ENCODE results near the gene ACTR3C.

The ACTR3C gene

GRCh38 chr7:150322833-150323681 is at the start of gene ACTR3C, which contains the start of gene LRRC61:
Gene ACTR3C (minus strand): TSS chr7:150323545. CDS start chr7:150295296, 28,249 bp downstream.
Gene LRRC61 (plus strand): TSS chr7:150323355. CDS start chr7:150336862, 13,507 bp downstream.
- peak; percentile 34 for DNase-seq

- DNase-seq, result no peak
These were observed 49.1 kb upstream of the ACTR3C start for GRCh38 chr7:150372271-150373048.

- no peak for DNase-seq
These were observed 48.6 kb upstream of the ACTR3C start for GRCh38 chr7:150371996-150372270.

GRCh38 chr7:150371131-150371995 is 48.0 kb upstream of the ACTR3C start:
- no peak for DNase-seq

GRCh38 chr7:150370612-150371071 is 47.3 kb upstream of the ACTR3C start:
- DNase-seq, result no peak

GRCh38 chr7:150369748-150370501 is 46.6 kb upstream of the ACTR3C start:
- DNase-seq, result no peak

GRCh38 chr7:150368884-150369747 is 45.8 kb upstream of the ACTR3C start:
- no peak for DNase-seq

GRCh38 chr7:150368096-150368883 is 44.9 kb upstream of the ACTR3C start, which contains the start of gene REPIN1:
Gene REPIN1 (plus strand): TSS chr7:150368822. CDS start chr7:150369712, 890 bp downstream.
- DNase-seq, result peak; percentile 59

- DNase-seq, result no peak
These were observed 44.3 kb upstream of the ACTR3C start for GRCh38 chr7:150367677-150368095.

- DNase-seq, result no peak
These were observed 42.5 kb upstream of the ACTR3C start for GRCh38 chr7:150365673-150366398.

GRCh38 chr7:150365194-150365593 is 41.8 kb upstream of the ACTR3C start:
- DNase-seq, result no peak

GRCh38 chr7:150363872-150364271 is 40.5 kb upstream of the ACTR3C start:
- no peak for DNase-seq

GRCh38 chr7:150363370-150363769 is 40.0 kb upstream of the ACTR3C start:
- DNase-seq, result no peak

- DNase-seq, result no peak
These were observed 38.7 kb upstream of the ACTR3C start for GRCh38 chr7:150361807-150362621.

- DNase-seq, result no peak
These were observed 38.1 kb upstream of the ACTR3C start for GRCh38 chr7:150361402-150361801.

GRCh38 chr7:150360363-150361058 is 37.2 kb upstream of the ACTR3C start:
- DNase-seq, result no peak

- DNase-seq, result no peak
These were observed 36.4 kb upstream of the ACTR3C start for GRCh38 chr7:150359622-150360362.

All from NCI-H446 treated with DMSO at 0.1 percent for 48 hours (cell line).